ENCODE data around the gene SS18.

The SS18 gene

DNA sequence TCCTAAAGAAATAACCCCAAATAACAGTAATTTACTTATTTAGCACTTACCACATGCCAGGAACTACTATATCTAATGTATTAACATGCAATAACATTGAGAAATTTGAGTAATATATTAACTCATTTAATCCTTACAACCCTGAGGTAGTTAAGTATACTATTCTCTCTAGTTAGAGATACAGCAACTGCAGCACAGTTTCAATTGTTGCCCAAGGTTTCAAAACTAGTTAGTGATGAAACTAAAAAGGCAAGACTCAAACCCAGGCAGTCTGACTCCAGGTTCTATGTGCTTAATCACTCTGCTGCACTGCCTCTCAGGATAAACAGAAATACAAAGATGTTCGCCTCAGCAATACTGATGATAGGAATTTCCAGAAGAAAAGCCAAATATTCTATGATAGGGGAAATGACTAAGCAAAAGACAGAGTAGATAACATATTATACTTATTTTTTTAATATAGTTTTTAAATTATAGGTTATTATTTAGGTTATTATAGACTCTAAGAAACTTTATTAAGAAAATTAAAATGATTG is 88.0 kb downstream of the SS18 start:
- no peak for DNase-seq (ENCODE audit: low spot score)

DNA sequence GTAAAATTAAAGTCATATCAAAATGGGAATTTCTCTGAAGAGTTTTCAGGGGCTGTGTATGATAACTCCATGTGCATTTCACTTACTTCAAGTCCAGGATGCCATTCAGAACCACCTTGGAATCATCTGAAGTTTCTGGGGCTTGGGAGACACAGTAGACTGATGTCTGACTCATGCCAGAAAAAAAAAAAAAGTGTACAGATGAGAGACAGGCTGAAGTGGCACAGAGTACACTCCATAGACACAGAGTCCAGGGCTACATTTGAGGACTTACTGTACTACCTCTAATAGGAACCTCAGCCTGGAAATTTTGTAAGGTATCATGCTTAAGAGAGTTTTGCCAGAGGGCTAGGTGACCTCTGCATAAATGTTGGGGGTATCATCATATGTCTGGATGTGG is 92.0 kb downstream of the SS18 start:
- no peak for DNase-seq (ENCODE audit: low spot score)

DNA sequence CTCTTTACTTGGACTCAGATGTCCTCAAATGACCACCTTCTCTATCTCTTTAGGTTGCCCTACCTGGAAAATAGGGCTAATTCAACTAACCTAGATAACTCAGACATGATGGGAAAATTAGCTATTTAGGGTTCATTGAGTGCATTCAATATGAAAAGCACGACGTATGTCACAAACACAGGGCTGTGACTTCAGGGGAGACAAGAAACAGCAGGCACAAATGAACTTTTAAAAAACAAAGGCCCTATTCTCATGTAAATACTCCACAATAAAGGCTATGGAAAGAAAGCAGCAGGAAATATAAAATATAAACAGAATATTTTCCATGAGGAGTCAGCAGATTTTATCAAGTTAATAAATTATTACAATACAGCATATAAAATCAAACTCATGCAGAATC is 97.8 kb downstream of the SS18 start:
- DNase-seq (ENCODE audit: low spot score), result no peak

- no peak for DNase-seq (ENCODE audit: low spot score)
These were observed 99.9 kb downstream of the SS18 start for GRCh38 chr18:25990473-25990872.

DNA sequence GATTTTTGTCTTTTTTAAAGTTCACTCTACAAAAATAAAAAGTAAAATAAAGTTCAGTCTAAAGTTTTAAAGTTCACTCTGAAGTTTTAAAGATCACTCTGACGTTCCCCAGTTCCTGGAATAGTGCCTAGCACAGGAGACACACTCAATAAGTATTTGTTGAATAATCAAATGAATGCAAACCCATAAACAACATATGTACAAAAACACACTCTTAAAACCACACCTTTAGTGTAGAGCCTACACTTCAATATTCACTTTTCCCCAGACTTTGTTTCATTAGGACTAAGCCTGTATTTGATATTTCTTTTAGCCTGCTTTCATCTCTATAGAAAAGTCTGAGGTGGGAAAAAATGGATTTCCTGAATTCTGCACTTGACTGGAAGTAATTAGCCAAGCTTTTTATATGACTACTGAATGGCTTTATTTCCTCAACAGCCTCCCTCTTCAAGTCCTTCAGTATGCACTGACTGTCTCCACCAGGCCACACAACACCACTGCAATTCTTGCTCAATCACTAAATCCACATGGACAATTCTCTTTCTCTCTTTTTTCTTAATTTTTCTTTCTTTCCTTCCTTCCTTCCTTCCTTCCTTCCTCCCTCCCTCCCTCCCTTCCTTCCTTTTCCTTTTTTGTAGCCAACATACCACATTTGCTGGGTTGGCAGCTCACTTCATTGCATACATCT is 104.6 kb downstream of the SS18 start:
- no peak for DNase-seq (ENCODE audit: low spot score)

- DNase-seq (ENCODE audit: low spot score), result no peak
These were observed 106.7 kb downstream of the SS18 start for GRCh38 chr18:25983730-25984129.

GRCh38 chr18:25982961-25983360 is 107.5 kb downstream of the SS18 start:
- DNase-seq (ENCODE audit: low spot score), result no peak

GRCh38 chr18:25982153-25982552 is 108.3 kb downstream of the SS18 start:
- DNase-seq (ENCODE audit: low spot score), result no peak

DNA sequence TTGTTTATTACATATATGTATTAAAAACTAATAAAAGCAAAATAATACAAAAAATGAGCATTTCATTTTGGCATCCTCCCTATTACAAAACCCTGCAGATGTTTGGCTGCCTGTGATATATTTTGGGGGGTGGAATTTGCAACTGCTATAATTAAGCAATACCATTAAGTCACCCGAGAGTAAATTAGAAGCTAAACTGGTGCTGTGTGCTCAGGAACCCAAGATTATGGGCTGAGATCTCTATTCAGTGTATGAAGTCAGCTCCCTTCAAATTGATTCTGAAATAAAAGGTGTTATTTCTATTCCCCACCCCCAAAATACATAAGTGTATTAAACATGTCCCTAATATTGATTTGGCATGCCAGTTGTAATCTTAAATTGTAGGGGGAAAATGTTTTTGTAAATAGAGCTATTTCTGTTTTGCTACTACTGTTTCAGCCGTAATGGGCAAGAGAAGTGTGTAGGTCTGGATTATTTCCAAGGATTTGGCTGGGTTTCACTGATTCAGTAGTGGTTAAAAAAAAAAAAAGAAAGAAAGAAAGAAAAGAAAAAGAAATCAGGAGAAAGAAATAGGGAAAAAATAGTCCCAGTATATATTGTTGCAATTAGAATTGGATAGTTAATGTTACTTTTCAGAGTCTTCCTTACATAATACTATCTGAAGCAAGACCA is 110.9 kb downstream of the SS18 start:
- DNase-seq (ENCODE audit: low spot score), result no peak

DNA sequence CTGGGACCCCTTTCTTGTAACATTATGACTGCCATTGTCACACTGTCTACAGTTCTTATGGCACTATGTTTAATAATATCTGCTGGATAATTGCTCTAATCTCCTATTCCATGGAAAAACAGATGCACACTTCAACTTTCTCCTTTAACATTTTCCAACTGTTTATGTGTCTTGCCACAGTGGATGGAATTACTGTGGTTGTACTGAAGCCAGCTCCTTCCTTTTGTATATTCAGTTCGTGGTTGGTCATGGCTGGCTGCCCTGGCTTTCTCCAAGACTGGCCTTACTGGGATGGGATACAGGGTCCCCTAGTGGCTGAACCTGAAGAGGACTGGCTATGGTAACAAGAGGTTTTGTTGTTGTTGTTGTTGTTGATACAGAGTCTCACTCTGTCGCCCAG is 113.9 kb downstream of the SS18 start:
- DNase-seq (ENCODE audit: low spot score), result no peak

DNA sequence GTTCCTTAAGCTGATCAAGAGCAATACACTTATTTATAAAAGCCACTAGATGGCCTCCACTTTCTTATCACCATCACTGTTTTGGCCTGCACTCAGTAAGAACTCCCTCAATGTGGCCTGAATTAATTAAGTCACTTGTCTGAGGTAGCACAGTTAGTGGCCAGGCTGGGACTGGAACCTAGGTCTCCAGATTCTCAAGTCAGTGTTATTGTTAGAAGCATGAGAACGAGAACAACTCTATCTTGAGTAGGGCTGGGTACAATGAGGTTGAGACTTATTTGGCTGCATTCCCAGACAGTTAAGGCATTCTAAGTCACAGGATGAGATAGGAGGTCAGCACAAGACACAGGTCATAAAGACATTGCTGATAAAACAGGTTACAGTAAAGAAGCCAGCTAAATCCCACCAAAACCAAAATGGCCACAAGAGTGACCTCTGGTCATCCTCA is 115.8 kb downstream of the SS18 start:
- no peak for DNase-seq (ENCODE audit: low spot score)
